Kidney glomerular epithelial cell (primary cell): Measurements from ENCODE around the gene TOR3A.
"Not testable (repeated sequence)": the region's sequence is repeated elsewhere in the genome, so short reads cannot be mapped to it uniquely, and the experiment has no call there.

ENCODE experiments used
- DNase-seq: peaks from one replicate; lab custom pipeline; 2025; lab: John Stamatoyannopoulos, UW

TOR3A gene, protein sequence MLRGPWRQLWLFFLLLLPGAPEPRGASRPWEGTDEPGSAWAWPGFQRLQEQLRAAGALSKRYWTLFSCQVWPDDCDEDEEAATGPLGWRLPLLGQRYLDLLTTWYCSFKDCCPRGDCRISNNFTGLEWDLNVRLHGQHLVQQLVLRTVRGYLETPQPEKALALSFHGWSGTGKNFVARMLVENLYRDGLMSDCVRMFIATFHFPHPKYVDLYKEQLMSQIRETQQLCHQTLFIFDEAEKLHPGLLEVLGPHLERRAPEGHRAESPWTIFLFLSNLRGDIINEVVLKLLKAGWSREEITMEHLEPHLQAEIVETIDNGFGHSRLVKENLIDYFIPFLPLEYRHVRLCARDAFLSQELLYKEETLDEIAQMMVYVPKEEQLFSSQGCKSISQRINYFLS

DNA sequence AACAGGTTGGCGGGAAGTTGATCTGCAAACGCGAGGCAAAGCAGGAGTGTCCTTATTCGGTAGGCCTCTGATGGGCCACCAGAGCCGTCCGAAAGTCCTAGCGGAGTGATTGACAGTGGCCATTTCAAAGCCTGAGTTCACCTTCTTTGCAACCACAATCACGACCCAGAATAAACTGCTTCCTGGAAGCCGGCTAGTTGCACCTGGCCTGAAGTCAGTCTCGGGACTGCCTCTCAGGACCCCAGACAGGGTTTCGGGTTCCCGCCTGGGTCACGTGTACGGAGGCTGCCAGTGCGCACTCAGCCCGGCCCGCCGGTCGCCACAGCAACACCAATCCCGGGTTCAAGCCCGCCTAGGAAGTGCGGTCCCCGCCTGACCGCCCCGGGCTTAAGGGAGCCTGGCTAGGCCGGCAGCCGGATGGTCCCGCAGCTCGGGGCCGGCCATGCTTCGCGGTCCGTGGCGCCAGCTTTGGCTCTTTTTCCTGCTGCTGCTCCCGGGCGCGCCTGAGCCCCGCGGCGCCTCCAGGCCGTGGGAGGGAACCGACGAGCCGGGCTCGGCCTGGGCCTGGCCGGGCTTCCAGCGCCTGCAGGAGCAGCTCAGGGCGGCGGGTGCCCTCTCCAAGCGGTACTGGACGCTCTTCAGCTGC is at the start of gene TOR3A:
Gene TOR3A (plus strand): TSS at position 384 of the 646 bp plus-strand sequence. CDS start 59 bp downstream, at position 443.
- DNase-seq: peak; percentile 85

DNA sequence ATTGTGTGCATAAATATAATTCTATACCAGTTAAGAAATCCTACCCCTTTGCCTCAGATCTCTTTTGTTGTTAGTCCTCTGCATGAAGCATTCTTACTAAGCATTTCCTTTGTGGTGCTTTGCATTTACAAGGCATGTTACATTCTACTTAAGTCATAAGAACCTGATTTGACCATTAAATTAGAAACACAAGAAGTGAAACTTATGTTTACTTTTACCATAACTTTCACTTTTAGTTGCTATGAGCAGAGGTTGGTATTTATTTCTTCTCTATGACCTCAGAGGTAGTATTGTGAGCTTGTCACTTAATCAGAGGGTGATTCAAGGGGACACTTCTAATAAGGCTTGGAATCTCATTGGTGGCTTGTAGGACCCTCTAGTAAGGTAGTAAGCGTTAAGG is 47.1 kb upstream of the TOR3A start:
- DNase-seq: no peak

DNA sequence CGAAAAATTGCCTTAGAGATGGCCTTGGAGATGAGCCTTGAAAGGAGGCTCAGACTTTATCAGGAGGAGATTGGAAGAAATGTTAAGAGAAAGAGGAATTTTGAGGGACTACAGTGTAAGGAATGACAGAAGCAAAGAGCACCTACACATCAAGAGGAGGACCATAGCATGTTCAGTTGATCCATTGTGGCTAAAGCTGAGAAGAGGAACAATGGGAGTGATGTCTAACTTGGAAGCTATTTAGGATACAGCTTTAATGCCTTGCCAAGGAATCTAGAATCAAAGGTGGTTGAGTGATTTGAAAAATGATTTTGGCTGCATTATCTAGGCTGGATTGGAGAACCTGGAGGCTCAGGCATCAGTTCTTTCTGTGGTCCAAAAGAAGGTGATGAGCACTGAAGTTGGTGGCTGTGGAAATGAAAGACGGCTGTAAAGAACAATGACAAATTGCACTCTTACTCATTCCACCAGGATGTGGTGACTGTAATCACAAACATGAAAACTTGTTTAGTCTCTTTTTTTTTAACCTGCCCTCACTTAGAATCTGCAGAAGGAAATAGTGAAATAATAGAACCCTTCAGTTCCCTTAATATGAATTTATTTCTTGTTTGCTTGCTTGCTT is 44.9 kb upstream of the TOR3A start:
- DNase-seq: no peak

DNA sequence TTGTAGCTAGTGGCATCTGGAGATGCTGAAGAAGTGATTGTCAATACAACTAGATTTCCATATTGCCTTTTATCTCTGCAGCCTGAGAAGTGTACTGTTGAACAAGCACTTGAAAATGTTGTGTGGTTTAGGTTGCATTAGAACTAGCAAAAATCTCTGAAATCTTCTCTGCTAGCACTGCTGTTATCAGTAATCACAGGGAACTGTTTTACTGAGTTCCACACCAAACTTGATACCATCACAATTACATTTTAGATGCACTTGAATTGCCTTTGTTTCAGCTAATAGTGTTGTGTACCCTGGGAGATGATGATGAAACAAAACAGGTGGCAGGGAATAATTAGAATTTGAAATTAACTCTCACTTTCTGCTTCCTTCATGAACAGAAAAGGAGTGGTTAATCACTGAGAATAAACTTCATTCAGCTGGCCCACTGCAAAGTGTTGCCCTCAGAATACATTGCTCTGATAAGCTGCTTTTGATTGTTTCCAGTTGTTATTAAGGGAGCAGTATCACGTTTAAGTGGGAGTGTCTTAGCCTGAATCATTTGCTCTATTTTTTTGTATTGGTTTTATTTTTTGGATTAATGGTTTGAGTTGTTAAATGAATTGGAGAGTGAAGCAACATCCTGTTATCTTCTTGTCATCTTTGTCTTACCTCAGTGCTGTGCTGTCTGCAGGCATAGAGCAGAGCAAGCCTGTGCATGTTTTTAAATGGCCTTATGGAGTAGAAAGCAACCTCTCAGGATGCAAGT is 43.2 kb upstream of the TOR3A start:
- no peak for DNase-seq

DNA sequence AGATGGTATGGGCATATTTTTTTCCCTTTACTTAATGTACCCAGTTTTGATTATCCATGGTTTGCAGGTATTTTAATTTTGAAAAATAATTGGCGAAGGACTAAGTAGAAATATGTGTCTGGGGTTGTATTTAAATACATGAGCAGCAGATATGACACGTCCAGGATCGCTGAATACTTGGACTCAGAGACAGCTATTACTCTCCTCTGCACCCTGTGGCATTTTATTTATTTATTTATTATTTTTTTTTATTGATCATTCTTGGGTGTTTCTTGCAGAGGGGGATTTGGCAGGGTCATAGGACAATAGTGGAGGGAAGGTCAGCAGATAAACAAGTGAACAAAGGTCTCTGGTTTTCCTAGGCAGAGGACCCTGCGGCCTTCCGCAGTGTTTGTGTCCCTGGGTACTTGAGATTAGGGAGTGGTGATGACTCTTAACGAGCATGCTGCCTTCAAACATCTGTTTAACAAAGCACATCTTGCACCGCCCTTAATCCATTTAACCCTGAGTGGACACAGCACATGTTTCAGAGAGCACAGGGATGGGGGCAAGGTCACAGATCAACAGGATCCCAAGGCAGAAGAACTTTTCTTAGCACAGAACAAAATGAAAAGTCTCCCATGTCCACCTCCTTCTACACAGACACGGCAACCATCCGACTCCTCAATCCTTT is 42.2 kb upstream of the TOR3A start:
- not testable (repeated sequence) for DNase-seq

DNA sequence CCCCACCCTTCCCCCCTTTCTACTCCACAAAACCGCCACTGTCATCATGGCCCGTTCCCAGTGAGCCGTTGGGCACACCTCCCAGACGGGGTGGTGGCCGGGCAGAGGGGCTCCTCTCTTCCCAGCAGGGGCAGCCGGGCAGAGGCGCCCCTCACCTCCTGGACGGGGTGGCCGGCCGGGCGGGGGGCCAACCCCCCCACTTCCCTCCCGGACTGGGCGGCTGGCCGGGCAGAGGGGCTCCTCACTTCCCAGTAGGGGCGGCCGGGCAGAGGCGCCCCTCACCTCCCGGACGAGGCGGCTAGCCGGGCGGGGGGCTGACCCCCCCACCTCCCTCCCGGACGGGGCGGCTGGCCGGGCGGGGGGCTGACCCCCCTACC is 41.7 kb upstream of the TOR3A start:
- DNase-seq: not testable (repeated sequence)

DNA sequence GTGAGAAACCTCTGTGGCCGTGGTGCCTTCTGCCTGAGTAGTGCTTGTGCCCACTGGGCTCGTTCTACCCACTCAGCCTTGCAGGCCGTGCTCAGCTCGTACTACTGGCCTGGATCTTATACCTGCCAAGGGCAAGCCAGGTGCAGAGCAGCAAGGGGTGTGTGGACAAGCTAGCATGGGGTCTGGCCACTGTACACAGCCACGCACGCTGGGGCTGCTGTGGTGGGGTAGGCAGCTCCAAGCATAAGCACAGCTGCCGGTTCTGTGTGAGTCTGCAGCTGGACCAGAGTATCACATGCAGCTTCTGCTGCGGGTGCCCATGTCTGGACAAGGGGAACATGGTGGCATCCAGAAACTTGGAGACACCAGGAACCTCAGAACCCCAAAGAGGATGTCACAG is 39.8 kb upstream of the TOR3A start:
- no peak for DNase-seq

DNA sequence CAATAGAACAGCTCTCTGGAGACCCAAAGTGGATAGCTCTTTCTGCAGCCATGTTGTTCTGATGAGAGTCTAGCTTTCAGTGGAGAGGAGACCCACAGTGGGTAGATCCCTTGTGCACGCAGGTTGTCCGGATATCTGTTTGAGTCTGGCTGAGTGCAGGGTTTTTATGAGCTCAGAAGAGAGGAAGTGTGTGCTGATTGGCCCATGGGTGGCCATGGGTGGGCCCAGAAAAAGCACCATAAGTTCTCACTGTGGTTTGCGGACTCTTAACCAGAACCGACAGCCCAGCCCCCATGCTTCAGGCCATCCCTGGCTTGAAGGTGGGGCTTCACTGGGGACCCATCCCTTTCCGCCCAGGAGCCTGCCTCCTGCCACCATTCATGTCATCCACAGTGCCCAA is 39.2 kb upstream of the TOR3A start:
- DNase-seq: no peak

DNA sequence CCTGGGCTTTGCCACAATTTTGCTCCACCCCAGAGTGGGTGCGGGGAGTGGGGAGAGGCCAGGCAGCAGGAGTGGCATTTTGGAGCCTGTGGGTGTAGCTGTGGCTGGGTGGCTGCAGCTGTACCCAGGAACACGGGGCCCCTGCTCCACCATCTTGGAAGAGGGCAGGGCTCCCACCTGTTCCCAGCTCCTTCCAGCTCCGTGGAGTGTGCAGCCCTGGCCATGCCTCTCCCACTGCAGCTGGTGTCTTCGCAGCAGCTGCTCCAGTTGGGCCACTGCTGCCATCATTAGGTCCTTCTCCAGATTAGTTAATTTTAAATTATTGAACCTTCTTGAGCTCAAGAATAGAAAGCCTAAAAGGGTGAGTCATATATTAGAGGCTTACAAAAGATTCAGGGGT is 38.6 kb upstream of the TOR3A start:
- DNase-seq: no peak

DNA sequence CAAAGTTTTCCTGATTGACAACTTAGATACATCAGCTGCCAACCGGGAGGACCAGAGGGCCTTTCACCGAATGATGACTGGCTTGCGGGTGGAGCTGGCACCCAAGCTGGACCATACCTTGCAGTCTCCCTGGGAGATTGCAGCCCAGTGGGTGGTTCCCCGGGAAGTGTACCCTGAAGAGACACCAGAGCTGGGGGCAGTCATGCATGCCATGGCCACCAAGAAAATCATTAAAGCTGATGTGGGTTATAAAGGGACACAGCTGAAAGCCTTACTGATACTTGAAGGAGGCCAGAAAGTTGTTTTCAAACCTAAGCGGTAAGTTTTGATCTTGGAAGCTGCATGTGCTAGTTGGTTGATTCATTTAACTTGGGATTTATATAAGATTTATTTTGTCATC is 38.0 kb upstream of the TOR3A start:
- no peak for DNase-seq

DNA sequence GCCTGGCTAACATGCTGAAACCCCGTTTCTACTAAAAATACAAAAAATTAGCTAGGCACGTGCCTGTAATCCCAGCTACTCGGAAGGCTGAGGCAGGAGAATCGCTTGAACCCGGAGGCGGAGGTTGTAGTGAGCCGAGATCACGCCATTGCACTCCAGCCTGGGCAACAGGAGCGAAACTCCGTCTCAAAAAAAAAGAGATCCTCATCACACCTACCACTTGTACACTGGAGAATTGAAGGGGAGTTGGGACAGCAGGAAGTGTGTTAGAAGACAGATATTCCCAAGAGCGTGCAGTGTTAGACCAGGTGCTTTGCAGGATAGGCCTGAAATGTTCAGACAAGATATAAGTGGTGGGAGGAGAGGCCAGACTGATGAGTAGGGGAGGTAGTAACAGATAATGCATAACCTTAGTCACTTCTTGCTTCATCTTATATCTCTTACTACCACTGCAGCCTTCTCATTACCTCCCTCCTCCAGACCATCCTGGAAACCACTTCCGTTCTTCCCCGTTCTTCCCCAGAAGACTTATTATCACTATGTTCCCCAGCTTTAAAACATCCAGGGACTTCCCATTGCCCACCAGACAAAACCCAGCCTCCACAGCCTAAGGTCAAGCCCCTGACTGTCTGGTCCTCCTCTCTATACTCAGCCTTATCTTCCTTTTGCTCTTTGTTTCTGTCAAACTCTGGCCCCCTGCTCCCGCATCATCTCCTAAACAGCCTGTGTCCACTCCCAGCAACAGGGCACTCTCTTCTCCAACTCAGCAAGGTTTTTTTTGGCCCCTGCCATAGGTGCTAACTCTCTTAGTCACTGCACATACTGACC is 34.8 kb upstream of the TOR3A start:
- DNase-seq: no peak

DNA sequence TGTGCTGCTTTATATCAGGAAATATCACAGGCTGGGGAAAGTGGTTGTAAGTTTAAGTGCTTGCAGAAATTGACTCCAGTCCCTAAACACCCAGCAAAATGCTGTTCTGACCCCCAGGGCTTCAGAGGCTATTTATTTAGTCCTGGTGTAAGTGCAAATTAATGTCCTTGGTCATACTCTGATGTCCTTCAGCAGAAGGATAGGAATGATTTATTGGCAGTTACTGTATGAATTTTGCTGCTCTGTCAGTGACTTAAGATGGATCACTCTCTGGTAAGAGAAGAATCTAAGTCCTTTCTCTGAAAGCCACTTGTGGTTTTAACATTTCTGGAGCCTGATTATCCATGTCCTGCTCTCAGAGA is 34.3 kb upstream of the TOR3A start:
- no peak for DNase-seq

DNA sequence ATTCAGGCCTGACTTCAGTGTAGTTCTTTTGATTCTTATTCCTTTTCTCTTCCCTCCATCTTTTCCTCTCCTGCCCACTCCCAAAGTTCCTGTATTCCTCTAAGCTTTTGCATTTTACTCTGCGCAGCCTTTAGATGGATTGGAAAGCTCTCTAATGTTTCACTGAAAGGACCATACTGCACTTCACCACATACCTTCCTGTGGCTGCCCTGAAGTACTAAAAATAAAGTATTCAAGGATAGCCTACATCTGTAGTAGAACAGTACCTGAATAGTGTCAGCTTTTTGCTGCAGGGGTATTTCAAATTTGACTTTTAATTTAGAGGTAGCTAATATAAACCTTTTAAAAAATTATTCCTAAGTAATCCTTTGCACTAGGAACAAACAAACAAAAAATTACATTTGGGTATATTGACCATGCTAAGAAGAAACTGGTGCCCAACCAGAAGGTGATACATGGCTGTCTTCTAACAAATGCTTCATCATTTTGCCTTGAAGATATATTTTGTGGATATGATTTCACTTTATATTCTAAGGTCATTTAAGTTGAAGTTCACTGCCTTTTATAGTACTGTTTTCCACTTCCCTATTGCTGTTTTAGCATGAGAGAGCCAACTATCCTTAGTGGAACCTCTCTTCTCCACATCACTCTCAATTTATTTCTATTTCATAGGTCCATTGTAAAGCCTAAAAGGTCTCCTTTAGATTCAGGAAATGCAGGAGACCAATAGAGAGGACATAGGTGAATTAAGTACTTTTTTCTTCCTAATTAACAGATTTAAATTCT is 33.3 kb upstream of the TOR3A start:
- DNase-seq: no peak

DNA sequence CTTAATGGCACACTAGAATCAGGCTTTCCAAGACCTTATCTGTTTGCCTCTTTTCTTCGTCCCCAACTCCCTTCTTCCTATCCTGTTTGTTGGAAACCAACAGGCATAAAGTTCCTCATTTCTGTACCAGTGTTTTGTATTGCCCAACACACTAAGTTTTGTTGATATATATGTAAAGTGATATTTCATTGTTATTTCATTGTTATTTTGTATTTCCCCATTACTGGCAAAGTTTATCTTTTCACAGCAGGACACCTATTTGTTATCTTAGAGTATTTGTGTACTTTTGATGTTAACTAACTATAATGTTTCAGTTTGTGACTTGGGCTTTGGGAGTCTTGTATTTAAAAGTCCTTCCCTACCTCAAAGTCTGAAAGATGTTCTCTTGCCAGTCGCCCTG is 29.1 kb upstream of the TOR3A start:
- DNase-seq: no peak

DNA sequence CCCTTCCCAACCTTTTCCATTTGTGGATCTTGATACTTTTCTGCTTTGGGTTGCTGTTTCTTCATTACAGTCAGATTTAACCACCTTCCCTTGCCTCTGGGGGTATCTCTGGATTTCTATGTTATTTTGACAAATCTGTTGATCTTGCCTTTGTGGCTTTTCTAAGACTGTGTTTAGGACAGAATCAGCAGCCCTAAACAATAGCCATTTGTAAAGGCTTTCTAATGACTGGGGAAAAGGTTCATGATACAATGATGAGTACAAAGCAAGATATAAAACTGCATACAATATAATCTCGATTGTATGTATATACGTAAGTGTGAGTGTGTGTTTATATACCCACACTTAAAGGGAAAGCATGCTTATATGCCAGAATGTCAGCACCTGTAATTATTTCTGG is 28.4 kb upstream of the TOR3A start:
- DNase-seq: no peak

DNA sequence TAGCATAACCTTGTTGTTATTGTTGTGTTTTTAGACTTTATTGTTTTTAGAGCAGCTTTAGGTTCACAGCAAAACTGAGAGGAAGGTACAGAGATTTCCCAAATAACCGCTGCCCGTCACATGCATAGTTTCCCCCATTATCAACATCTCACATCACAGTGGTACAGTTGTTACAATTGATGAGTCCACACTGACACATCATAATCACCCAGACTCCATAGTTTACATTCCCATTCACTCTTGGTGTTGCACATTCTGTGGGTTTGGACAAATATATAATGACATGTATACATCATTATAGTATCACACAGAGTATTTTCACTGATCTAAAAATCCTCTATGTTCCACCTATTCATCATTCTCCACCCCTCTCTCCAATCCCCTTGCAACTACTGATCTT is 25.9 kb upstream of the TOR3A start:
- no peak for DNase-seq

DNA sequence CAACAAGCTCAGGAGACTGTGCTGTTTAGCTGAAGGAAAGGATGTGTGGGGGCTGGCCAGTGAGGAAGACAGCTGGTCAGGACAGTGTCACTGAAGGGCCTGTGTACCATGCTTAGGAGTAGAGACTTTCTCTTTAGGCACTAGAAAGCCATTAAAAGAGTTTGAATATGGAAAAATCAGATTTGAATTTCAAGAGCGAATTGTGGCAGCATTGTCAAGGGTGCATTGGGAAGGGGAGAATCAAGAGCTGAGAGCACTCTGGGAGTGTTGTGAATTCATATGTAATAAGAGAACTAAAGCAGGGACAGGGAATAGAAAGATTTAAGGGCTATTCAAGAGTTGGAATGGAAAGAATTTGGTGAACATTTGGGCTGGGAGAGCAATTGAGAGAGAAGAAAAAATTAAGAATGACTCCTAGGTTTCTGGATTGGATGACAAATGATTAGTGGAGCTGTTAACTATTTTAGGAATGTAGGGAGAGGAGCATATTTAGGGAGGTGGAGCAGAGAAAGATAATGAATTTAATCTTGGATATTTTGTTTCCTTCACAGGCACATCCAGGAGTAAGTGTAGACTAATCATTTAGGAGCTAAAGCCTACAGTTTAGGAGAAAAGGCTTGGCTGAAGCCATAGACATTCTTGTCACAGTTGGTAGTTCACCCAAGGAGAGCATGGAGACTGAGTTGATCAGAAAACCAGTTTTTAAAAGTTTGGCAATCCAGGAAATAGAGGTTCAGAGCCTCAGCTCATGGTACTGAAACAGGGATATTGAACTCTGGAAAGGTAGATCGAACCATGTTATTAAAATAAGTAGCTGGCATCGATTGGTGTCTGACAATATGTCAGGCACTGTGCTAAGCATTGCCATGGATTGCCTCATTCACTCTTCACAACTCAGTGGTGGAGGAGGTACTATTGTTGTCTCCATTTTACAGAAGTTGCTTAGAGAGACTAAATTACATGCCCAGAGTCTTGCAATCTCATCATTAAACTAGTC is 23.1 kb upstream of the TOR3A start:
- peak; percentile 2 for DNase-seq

DNA sequence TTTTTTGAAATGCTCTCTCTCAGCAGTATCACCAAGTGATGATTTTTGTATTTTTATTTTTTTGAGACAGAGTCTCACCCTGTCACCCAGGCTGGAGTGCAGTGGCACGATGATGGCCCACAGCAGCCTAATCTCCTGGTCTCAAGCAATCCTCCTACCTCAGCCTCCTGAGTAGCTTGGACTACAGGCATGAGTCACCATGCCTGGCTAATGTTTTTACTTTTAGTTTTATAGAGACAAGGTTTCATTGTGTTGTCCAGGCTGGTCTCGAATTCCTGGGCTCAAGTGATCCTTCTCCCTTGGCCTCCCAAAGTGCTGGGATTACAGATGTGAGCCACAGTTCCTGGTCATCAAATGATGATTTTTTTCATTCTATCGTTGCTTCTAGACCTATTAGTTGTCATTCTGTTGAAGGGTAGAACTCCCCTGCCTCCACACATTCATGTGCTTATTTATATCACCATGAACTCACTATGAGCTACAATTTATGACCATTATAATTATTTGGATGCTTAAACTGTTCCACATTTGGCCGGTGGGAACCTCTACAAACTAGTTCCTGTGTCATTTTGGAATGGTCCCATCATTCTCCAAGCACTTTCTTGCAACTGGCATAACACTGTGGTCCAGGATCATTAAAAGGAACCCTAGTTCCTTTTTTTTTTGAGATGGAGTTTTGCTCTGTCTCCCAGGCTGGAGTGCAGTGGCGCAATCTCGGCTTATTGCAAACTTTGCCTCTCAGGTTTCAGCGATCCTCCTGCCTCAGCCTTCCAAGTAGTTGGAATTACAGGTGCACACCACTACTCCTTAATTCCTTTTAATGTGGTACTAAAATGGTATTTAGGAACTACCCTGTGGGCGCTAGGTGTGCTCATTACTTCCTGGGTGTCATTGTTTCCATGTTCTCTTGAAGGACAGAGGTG is 20.2 kb upstream of the TOR3A start:
- no peak for DNase-seq
